ENCODE results near the gene THG1L. TPM values are rescaled to one million over a fixed set of nuclear protein-coding genes. Genes with fewer than 3 reads are reported as not detected.
"Not testable (repeated sequence)": the region's sequence is repeated elsewhere in the genome, so short reads cannot be mapped to it uniquely, and the experiment has no call there.

The THG1L gene
- total and polyA plus RNA-seq, 10 donors = 7.5 to 17.8 (median 9.1) TPM

DNA sequence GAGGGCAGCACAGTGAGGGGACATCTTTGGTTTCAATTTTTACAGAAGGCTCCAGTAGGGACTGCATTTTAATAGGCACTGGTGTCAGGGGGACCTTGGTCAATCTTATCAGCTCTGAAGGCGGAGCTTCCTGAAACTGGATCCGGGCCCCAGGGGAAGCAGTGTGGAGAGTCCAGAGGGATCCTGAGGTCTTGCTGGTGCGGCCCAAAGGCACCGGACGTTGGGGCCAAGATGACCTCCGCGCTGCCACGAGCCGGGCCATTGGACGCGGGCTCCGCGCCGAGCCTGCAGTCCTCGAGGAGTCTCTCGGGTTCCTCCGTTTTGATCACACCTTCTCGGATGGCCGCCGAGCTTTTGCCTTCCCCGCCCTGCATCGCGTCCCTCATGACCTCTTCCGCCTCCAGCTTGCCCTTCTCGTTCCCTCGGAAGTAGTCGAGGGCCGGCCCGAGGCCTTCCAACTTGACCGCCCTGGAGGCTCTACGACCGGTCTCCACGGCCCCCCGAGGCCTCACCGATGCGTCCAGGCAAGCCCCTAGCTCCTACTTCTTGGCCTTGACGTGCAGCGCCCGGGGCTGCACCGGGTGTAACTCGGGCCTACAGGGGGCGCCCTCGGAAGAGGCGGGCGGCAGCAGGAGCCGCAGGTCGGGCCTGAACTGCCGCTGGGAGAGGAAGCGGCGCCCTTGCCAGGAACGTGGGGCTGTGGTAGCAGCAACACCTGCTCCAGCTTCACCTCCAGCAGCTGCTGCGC is 41.1 kb upstream of the THG1L start:
- peak overlapping the region in 1 of 8 donors; percentile 21 for H3K27ac ChIP-seq
- H3K9me3 ChIP-seq = no peaks in the 10 kb centered on the region
- intact Hi-C loops (cut with DNase I; ENCODE audit: low total_unique reads) = no loop called here
- TF ChIP-seq POLR2A (IDR thresholded peaks at IDR 0.05) (no peak), POLR2AphosphoS5 (IDR thresholded peaks at IDR 0.05) (peak in 2 of 3 donors; percentile 16 to 29)
- TF ChIP-seq, protein P1, sequence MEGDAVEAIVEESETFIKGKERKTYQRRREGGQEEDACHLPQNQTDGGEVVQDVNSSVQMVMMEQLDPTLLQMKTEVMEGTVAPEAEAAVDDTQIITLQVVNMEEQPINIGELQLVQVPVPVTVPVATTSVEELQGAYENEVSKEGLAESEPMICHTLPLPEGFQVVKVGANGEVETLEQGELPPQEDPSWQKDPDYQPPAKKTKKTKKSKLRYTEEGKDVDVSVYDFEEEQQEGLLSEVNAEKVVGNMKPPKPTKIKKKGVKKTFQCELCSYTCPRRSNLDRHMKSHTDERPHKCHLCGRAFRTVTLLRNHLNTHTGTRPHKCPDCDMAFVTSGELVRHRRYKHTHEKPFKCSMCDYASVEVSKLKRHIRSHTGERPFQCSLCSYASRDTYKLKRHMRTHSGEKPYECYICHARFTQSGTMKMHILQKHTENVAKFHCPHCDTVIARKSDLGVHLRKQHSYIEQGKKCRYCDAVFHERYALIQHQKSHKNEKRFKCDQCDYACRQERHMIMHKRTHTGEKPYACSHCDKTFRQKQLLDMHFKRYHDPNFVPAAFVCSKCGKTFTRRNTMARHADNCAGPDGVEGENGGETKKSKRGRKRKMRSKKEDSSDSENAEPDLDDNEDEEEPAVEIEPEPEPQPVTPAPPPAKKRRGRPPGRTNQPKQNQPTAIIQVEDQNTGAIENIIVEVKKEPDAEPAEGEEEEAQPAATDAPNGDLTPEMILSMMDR (IDR thresholded peaks at IDR 0.05 in 8 of 11, conservative IDR thresholded peaks at IDR 0.05 in 3 of 11) = peak in 5 of 11 experiments; percentile 22 to 47 (median 26)
- 61 to 70% (median 62%) methylated on average over 41 to 52 of the region's 52 CpGs for WGBS, 5 donors
- peak; percentile 78 for DNase-seq
- H3K4me1 ChIP-seq = peaks cover 0 to 7% (median 0%) of the 10 kb centered on the region in 6 donors
- H3K27me3 ChIP-seq (replicated peaks in 1 of 7) = peaks cover 0 to 8% (median 0%) of the 10 kb centered on the region in 7 donors
- H3K36me3 ChIP-seq = no peaks in the 10 kb centered on the region
- peak overlapping the region in 2 of 8 donors; percentile 8 to 39 for H3K4me3 ChIP-seq

- intact Hi-C loops (cut with DNase I; ENCODE audit: low total_unique reads) = no loop called here
- Histone ChIP-seq H3K36me3 (no peaks in the 10 kb centered on the region), H3K27me3 (replicated peaks in 1 of 7) (peaks cover 0 to 8% (median 0%) of the 10 kb centered on the region in 7 donors), H3K4me3 (peak overlapping the region in 2 of 8 donors; percentile 8 to 39), H3K27ac (no peak overlapping the region), H3K4me1 (peaks cover 0 to 7% (median 0%) of the 10 kb centered on the region in 6 donors), H3K9me3 (no peaks in the 10 kb centered on the region)
- peak in 1 of 3 donors; percentile 3 for TF ChIP-seq POLR2AphosphoS5 (IDR thresholded peaks at IDR 0.05)
- TF ChIP-seq, protein P1 (IDR thresholded peaks at IDR 0.05 in 8 of 11, conservative IDR thresholded peaks at IDR 0.05 in 3 of 11) = peak in 1 of 11 experiments; percentile 0
- TF ChIP-seq POLR2A (IDR thresholded peaks at IDR 0.05) = no peak
- DNase-seq = no peak
- WGBS, 5 donors = 76 to 95% (median 79%) methylated on average over 31 to 53 of the region's 53 CpGs
These were observed 40.4 kb upstream of the THG1L start for GRCh38 chr5:157690690-157691433.

DNA sequence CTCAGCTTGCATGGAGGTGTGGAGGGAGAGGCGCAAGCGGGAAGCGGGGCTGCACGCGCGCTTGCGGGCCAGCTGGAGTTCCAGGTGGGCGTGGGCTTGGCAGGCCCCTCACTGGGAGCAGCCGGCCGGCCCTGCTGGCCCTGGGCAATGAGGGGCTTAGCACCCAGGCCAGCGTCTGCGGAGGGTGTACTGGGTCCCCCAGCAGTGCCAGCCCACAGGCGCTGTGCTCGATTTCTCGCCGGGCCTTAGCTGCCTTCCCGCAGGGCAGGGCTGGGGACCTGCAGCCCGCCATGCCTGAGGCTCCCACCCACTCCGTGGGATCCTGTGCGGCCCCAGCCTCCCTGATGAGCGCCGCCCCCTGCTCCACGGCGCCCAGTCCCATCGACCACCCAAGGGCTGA is 37.4 kb upstream of the THG1L start:
- intact Hi-C loops (cut with DNase I; ENCODE audit: low total_unique reads); H3K4me3 ChIP-seq; H3K36me3 ChIP-seq; H3K27me3 ChIP-seq (replicated peaks in 1 of 7); H3K27ac ChIP-seq; DNase-seq; H3K4me1 ChIP-seq: not testable (repeated sequence)
- 87 to 99% (median 97%) methylated on average over 7 to 25 of the region's 25 CpGs for WGBS, 5 donors
- peaks cover 0 to 21% (median 14%) of the 10 kb centered on the region in 8 donors for H3K9me3 ChIP-seq

DNA sequence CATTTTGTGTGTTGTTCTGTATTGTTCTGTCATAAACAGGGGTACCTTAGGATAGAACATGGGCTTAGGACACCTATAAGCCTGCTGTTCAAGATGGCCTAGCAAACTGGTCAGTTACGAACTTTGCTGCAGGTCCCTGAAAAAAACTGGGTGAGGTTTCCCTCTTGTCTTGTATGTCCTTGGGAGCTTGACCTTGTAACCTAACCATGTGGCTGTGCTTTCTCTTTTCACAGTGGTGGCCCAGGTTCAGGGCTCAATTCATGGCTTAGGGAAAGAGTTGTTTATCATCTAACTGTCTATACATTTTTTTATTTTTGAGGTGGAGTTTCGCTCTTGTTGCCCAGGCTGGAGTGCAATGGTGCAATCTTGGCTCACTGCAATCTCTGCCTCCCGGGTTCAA is 35.1 kb upstream of the THG1L start:
- peaks cover 0 to 37% (median 28%) of the 10 kb centered on the region in 8 donors for H3K9me3 ChIP-seq
- H3K4me1 ChIP-seq; H3K4me3 ChIP-seq; intact Hi-C loops (cut with DNase I; ENCODE audit: low total_unique reads); H3K36me3 ChIP-seq; DNase-seq; H3K27me3 ChIP-seq (replicated peaks in 1 of 7); H3K27ac ChIP-seq: not testable (repeated sequence)
- 79 to 90% (median 83%) methylated on average over 3 of the region's 3 CpGs for WGBS, 5 donors

DNA sequence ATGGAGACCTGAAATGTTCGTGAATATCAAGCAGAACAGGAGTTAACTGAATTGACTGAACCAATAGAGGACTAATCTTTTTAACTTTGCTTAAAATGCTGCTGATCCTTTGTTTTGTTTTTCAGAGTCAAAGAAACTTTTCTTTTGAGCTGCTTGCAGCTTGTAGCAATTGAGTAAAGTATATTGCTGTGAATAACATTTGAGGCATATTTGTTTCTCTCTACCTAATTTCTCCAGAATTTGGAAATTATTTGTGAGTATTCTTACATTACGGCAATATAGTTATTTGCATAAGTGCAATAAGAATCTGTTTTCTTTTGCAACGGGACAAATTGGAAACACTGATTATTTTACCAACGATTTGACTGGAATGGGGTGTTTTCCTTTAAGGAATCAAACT is 32.5 kb upstream of the THG1L start:
- H3K4me3 ChIP-seq; H3K36me3 ChIP-seq; H3K27ac ChIP-seq; DNase-seq; H3K4me1 ChIP-seq; H3K27me3 ChIP-seq (replicated peaks in 1 of 7); intact Hi-C loops (cut with DNase I; ENCODE audit: low total_unique reads): not testable (repeated sequence)
- 71 to 97% (median 83%) methylated on average over 4 of the region's 4 CpGs for WGBS, 5 donors
- peaks cover 0 to 41% (median 34%) of the 10 kb centered on the region in 8 donors for H3K9me3 ChIP-seq
